Heart right ventricle (tissue), 16 donors: ENCODE results near the gene LSP1. TPM values are rescaled to one million over a fixed set of nuclear protein-coding genes. Genes with fewer than 3 reads are reported as not detected.

Source experiments
- ATAC-seq, 8 donors: fragments of 200-7000 bp; cut with Tn5 transposase; one replicate each; pipeline ENCODE4 v1.9.1; 2020; ENCODE audit warnings: mild to moderate bottlenecking in 8 of 8, moderate library complexity in 8 of 8, moderate number of reproducible peaks in 1 of 8
- DNase-seq, 2 donors: peaks; one replicate each; pipeline ENCODE4 v3.0.0-alpha.2; 2020
- H3K27ac ChIP-seq, 10 donors: fragments of 200-600 bp; sonication (generic) in 2 of 10; one replicate each; pipeline versions ENCODE4 v1.5.0 to v1.8.0; 2020 to 2022; ENCODE audit warnings: mild to moderate bottlenecking in 3 of 10
- H3K27me3 ChIP-seq, 7 donors: fragments of 200-600 bp; one replicate each; pipeline ENCODE4 v1.8.0; 2021 to 2022; ENCODE audit warnings: mild to moderate bottlenecking in 2 of 7
- H3K36me3 ChIP-seq, 9 donors: fragments of 200-600 bp; sonication (generic) in 1 of 9; one replicate each; pipeline versions ENCODE4 v1.5.0 to v1.8.0; 2020 to 2022; ENCODE audit warnings: mild to moderate bottlenecking in 2 of 9
- H3K4me1 ChIP-seq, 9 donors: fragments of 200-600 bp; sonication (generic) in 1 of 9; one replicate each; pipeline versions ENCODE4 v1.5.0 to v1.8.0; 2020 to 2022; ENCODE audit warnings: mild to moderate bottlenecking in 4 of 9
- H3K4me3 ChIP-seq, 10 donors: fragments of 200-600 bp; sonication (generic) in 2 of 10; one replicate each; pipeline versions ENCODE4 v1.5.0 to v1.8.0; 2020 to 2022; ENCODE audit warnings: mild to moderate bottlenecking in 7 of 10, moderate library complexity in 2 of 10
- H3K9me3 ChIP-seq, 11 donors: fragments of 200-600 bp in 10 of 11; sonication (generic) in 2 of 11; one replicate each; pipeline versions ENCODE4 v1.5.0 to v1.8.0; 2013 to 2022; ENCODE audit warnings: mild to moderate bottlenecking in 2 of 11, control low read depth in 1 of 11, moderate library complexity in 1 of 11
- CTCF ChIP-seq, 9 donors: fragments of 200-600 bp; sonication (generic) in 2 of 9; IDR thresholded peaks; one replicate each; pipeline versions ENCODE4 v1.5.0 to v1.8.0; 2021 to 2022; ENCODE audit warnings: antibody characterized with exemption in 9 of 9, mild to moderate bottlenecking in 5 of 9, moderate library complexity in 1 of 9
- WGBS, 2 donors: extraction: QIAGEN DNeasy Blood & Tissue Kit; methylation state at CpG; one replicate each; pipeline ENCODE4 v1.1.7; 2013; ENCODE audit warnings: inconsistent platforms in 1 of 2; 5-methylcytosine and 5-hydroxymethylcytosine counted together
- intact Hi-C, 10 donors: fragments of 100-400 bp; cut with DNase I; formaldehyde crosslinking; loops; one replicate each; pipeline versions ENCODE4 v1.11.1 to v1.14.2; 2022
- polyA plus RNA-seq, 2 donors: library from polyadenylated mRNA; stranded (reverse); fragments of 200-250 nt; gene quantifications; one replicate each; pipeline ENCODE4 v1.2.3, GENCODE V29; 2013
- total RNA-seq, 10 donors: library from RNA; stranded (reverse); fragmentation: NEBNext Ultra II Directional in 3 of 10; extraction: Animal tissue kit (Norgen Biotek cat#: 25700) in 3 of 10; gene quantifications; one replicate each; pipeline versions ENCODE4 v1.2.1 to v1.2.4, GENCODE V29; 2021 to 2023
- donor health status: Arrhythmogenic right ventricular cardiomyopathy.
- donor health status: ischemic (EF 13 %, LVEDD 7.1; RV severe dilation, severe dysfunction).
- donor health status: healthy with polysubstance abuse.
- donor health status: DM: no; HTN: yes; CAD: no.
- donor health status: DM: no; HTN: no; CAD: no.
- donor health status: ischemic (EF 25% LVEDD 6.9; RV normal size, moderate dysfunction).
- donor health status: ischemic (EF 25% LVEDD 5.7; RV mildly dilated, moderate dysfunction).
- donor health status: healthy.
- donor health status: DM: yes; HTN: yes; CAD: no.
- donor health status: Ischemic cardiomyopathy.
- donor health status: ischemic (EF 35%, LVEDD 5.7; RV mildly dilated, moderate dysfunction).
- donor health status: nonischemic (EF 11% LVEDD 7.7; RV severe dilation, severe dysfunction).
- donor health status: DM: yes; HTN: yes; CAD: no.
- donor health status: PGD.
- donor health status: ischemic (EF 29% LVEDD 5.4; RV normal size, mild dysfunction).
- donor health status: nonischemic (EF 23%, LVEDD 6.1; RV moderate dilation, normal function).

The LSP1 gene
- total and polyA plus RNA-seq, 12 donors: 16.0 to 57.2 (median 21.4) TPM

DNA sequence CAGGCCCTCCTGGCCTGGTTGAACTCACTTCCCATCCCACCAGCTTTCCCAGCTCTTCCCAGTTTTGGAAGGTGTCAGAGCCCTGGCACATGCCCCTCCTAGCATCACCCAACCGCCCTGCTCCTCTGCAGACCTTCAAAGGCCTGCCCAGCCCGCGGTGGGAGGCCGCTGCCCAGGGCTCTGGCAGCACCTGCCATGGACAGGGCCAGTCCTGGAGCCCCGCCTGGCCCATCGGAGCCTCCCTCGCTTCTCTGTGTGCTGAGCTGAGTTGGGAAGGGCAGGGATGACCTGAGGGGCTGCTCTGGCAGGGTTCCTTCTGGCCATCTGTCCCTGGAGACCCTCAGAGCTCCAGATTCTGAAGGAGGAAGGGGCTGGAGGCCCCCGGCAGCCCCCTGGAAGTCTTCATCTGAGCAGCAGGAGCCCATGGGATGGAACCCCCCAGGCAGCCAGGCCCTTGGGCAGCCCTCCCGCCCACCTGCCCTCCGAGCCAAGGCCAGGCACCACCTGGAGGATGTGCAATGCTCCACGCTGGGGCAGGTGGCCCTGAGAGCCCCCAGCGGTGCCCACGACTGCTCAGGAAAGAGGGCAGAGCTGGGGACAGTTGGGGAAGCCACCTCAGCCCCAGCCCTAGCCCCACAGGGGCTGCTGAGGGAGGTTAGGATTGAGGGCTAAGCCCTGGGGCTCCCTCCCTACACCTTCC lies 3.6 kb downstream of the LSP1 start:
- Histone ChIP-seq H3K36me3 (no peaks in the 10 kb centered on the region), H3K4me1 (peaks cover 0 to 35% (median 0%) of the 10 kb centered on the region in 9 donors), H3K27me3 (no peaks in the 10 kb centered on the region), H3K4me3 (no peak overlapping the region), H3K27ac (no peak overlapping the region), H3K9me3 (no peaks in the 10 kb centered on the region)
- ATAC-seq (peak in 1 of 8 donors; percentile 7), DNase-seq (no peak)
- WGBS, 2 donors: 98 to 99% methylated on average over 13 of the region's 13 CpGs
- TF ChIP-seq CTCF (IDR thresholded peaks at IDR 0.05): no peak
- intact Hi-C loops: loop anchor here in 1 of 10 donors (10.0 kb wide), 1 partner anchor 868 kb away; no protein-coding TSS in a partner anchor

GRCh38 chr11:1857064-1857463 lies 4.2 kb downstream of the LSP1 start:
- intact Hi-C loops: loop anchor here in 1 of 10 donors (10.0 kb wide), 1 partner anchor 868 kb away; no protein-coding TSS in a partner anchor

DNA sequence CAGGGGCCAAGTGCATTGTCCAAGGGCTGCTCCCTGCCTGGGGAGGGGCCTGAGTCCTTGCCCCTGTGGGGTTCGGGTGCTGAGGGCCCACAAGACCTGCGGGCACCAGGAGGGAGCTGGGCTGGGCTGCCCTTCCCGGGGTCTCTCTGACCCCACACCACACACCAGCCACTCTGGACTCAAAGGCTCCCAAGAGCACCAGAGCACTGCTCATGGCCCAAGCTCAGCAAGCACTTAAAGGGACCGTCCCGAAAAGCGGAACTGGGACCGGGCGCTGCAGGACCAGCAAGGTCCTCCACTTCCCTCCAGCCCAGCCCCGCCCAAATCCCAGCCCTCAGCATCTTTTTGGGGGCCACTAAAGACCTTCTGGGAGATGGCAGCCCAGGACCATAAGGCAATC lies 5.3 kb downstream of the LSP1 start:
- WGBS, 2 donors: 93 to 97% methylated on average over 9 of the region's 9 CpGs
- no peak overlapping the region for H3K4me3 ChIP-seq
- intact Hi-C loops: loop anchor here in 1 of 10 donors (10.0 kb wide), 1 partner anchor 867 kb away; no protein-coding TSS in a partner anchor
- no peaks in the 10 kb centered on the region for H3K9me3 ChIP-seq
- DNase-seq (no peak), ATAC-seq (no peak)
- no peak overlapping the region for H3K27ac ChIP-seq
- no peaks in the 10 kb centered on the region for H3K36me3 ChIP-seq
- H3K27me3 ChIP-seq: no peaks in the 10 kb centered on the region
- H3K4me1 ChIP-seq: peaks cover 2 to 34% (median 5%) of the 10 kb centered on the region in 9 donors
- no peak for TF ChIP-seq CTCF (IDR thresholded peaks at IDR 0.05)

More at GRCh38 chr11:1857064-1857463, 4.2 kb downstream of the LSP1 start:
- no peaks in the 10 kb centered on the region for H3K27me3 ChIP-seq
- no peak for TF ChIP-seq CTCF (IDR thresholded peaks at IDR 0.05)
- H3K9me3 ChIP-seq: no peaks in the 10 kb centered on the region
- peaks cover 0 to 29% (median 0%) of the 10 kb centered on the region in 9 donors for H3K4me1 ChIP-seq
- H3K36me3 ChIP-seq: no peaks in the 10 kb centered on the region
- no peak for DNase-seq
- ATAC-seq: no peak
- H3K27ac ChIP-seq: no peak overlapping the region
- WGBS, 2 donors: 91 to 92% methylated on average over 11 of the region's 11 CpGs
- H3K4me3 ChIP-seq: no peak overlapping the region

- ATAC-seq (no peak), DNase-seq (no peak)
- peaks cover 6 to 39% (median 9%) of the 10 kb centered on the region in 9 donors for H3K4me1 ChIP-seq
- H3K9me3 ChIP-seq: no peaks in the 10 kb centered on the region
- no peak overlapping the region for H3K27ac ChIP-seq
- intact Hi-C loops: loop anchor here in 1 of 10 donors (10.0 kb wide), 1 partner anchor 866 kb away; no protein-coding TSS in a partner anchor
- TF ChIP-seq CTCF (IDR thresholded peaks at IDR 0.05): no peak
- no peaks in the 10 kb centered on the region for H3K36me3 ChIP-seq
- H3K27me3 ChIP-seq: no peaks in the 10 kb centered on the region
- no peak overlapping the region for H3K4me3 ChIP-seq
- 85 to 98% methylated on average over 7 of the region's 7 CpGs for WGBS, 2 donors
Measured at GRCh38 chr11:1858576-1858975, 5.7 kb downstream of the LSP1 start.
